Measurements from ENCODE around the gene NDUFA8. TPM values are rescaled to one million over a fixed set of nuclear protein-coding genes. Genes with fewer than 3 reads are reported as not detected.

NDUFA8 gene
- total RNA-seq, 1 donor from 2014 or later, result 11.6 TPM

DNA sequence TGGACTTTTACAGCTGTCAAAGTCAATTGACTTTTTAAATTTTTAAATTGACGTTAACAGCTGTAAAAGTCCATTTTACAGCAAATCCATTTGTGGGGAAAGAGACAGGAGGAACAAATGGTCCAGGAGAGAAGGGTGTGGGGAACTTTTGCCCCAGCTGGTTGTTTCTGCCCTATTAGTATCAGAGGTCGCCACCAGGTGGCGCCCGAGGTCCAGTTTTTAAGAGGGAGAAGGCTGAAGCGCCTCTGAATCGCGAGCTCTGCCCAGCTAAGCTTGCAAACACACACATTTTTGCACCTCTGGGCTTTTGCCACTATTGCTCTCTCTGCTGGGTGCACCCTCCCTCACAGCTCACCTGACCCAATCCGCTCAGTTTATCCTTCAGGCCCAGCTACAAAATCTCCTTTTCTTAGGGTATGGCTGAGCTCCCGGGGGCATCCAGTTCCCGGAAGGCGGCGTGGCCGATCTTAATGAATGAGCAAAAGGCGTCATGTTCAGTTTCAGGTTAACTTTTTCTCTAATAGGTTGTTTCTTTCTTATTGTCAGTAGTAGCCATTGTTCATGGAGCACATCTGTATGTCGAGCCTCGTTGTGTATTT is 60.2 kb downstream of the NDUFA8 start:
- peak; percentile 75 for DNase-seq (ENCODE audit: low spot score)

DNA sequence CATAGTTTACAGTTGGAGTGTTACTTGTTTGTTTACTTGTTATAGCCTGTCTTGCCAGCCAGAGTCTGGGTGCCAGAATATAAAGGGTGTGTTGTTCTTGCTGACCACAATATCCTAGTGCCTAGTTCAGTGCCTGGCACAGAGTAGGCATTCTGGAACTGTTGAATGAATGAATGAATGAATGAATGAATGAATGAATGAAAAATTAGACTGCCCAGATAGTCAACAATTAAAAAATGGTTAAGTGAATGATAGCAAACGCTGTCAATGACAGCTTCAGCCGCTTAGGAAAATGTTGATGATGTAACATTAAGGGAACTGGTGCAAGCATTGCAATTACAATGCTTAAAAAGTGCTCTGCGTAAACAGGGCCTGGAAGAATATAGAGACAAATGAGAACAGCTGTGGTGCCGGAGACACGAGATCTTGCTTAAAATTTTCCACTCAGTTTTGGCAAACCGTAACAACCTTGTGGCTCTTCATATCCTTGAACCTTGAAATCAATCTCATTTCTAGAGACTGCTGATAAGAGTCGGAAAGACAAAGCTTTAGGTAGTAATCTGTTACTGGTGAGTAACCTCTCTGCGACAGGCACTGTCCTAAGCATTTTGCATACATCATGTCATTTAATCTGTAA is 61.8 kb downstream of the NDUFA8 start:
- no peak for DNase-seq (ENCODE audit: low spot score)

DNA sequence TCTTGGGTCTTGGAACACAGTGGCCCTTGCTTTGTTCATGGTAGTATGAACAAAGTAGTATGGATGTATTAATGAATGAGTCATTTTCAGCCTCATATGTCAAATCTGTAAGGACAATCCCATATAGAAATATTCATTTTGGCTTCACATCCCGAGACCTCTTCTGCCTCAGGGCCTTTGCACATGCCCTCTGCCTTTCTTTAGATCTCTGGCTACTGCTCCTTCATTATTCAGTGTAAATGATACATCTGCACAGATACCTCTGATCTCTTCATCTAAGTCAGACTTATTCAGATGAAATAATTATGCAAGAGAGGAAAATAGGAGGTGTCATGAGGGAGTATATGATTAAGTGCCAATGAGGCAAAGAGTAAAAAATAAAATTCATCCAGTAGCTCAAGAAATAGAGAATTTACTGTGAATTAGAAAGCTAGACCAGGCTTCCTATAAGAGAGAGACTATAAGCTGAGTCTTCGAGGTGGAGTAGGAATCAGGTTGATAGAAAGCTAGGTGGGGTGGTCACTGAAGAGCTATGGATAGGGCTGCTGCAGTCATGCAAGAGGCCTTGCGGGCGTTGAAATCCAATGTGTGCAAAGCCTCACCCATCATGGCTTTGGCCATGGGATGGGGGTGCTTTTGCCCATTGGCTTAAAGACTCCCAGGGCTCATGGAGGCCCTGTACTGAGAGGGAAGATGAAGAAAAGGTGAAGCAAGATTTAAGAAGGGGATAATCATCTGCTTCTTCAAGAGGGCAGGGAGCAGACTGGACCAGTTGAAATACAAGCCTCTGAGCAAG is 62.8 kb downstream of the NDUFA8 start:
- no peak for DNase-seq (ENCODE audit: low spot score)

DNA sequence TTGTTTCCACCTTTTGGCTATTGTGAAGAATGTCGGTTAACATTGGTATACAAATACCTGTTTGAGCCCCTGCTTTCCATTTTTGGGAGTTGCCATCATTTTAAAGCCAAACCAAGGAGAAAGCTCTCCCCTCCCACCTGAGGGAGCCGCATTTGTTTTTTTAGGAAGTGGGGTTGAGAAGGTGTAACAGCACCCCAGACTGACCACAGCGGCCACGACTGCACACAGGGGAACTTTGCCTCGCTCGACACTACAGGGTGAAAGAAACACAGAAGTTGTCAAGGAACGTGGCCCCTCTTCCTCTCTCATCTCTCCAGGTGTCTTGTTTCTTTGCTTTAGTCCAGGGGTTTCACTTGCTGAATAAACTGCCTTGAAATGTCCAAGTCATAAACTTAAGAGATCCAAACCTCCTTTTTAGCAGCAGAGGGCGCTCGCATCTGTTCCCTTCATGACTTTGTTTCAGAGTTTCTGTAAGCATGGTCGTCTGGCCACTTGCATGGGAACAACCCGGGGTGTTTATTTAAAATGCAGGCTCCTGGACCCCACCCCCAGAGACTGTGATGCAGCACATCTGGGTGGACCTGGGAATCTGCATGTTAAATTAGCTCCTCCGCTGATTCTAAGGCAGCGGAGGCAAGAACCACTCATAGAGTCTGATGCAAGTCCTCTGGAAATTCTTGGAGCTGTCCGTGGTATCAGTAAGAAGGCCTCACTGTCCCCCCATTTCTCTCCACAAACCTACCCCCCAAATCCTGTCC is 64.4 kb downstream of the NDUFA8 start:
- DNase-seq (ENCODE audit: low spot score), result peak; percentile 56

Other genes with a start within 250 kb of the NDUFA8 start
- gene TTLL11, start 66.5 kb downstream of the NDUFA8 start, total RNA-seq (ENCODE audit: insufficient read depth, low replicate concordance), result 8.9 TPM
- 23.1 TPM for gene MORN5, start 129 bp upstream of the NDUFA8 start, total RNA-seq (ENCODE audit: insufficient read depth, low replicate concordance)
- gene LHX6, start 69.2 kb upstream of the NDUFA8 start, total RNA-seq (ENCODE audit: insufficient read depth, low replicate concordance), result 0.72 TPM
- gene RBM18, start 105.1 kb upstream of the NDUFA8 start, total RNA-seq (ENCODE audit: insufficient read depth, low replicate concordance), result 28.6 TPM
- 60.2 TPM for gene MRRF, start 105.1 kb upstream of the NDUFA8 start, total RNA-seq (ENCODE audit: insufficient read depth, low replicate concordance)
- gene PTGS1, start 211.2 kb upstream of the NDUFA8 start, total RNA-seq (ENCODE audit: insufficient read depth, low replicate concordance), result 22.9 TPM